Endothelial cell of umbilical vein (primary cell): ENCODE data around the gene UBE2Q2.

Source experiments
- EZH2 ChIP-seq: IDR thresholded peaks from 2 replicates; pipeline ENCODE4 v1.6.1; 2012; ENCODE audit warnings: borderline replicate concordance, low read depth, mild to moderate bottlenecking, moderate library complexity, low read length, inconsistent platforms; ENCODE audit not compliant: severe bottlenecking
- FOS ChIP-seq: IDR thresholded peaks from 2 replicates; pipeline ENCODE4 v1.6.1; 2011; ENCODE audit warnings: mild to moderate bottlenecking, low read length, moderate library complexity, borderline replicate concordance; ENCODE audit not compliant: insufficient read depth
- JUN ChIP-seq: IDR thresholded peaks from 2 replicates; pipeline ENCODE4 v1.6.1; 2011; ENCODE audit warnings: borderline replicate concordance, low read depth; ENCODE audit not compliant: insufficient read length, insufficient read depth
- MYC ChIP-seq: IDR thresholded peaks from one replicate; pipeline ENCODE4 v1.6.1; 2011; ENCODE audit warnings: mild to moderate bottlenecking, low read depth, low read length
- POLR2A ChIP-seq: IDR thresholded peaks from 2 replicates; pipeline ENCODE4 v1.6.1; 2012; ENCODE audit warnings: low read depth, mild to moderate bottlenecking, control low read depth, low read length
- POLR2AphosphoS5 ChIP-seq: IDR thresholded peaks from 2 replicates; pipeline ENCODE4 v1.6.1; 2012; ENCODE audit warnings: low read depth, mild to moderate bottlenecking, control low read depth, low read length, moderate library complexity; ENCODE audit not compliant: insufficient read depth
- TF ChIP-seq, protein P1 (sequence below), 2 donors: IDR thresholded peaks; 1 replicate in 1 of 2; 2 replicates in 1 of 2; pipeline ENCODE4 v1.5.1; 2011; ENCODE audit warnings: low read length in 2 of 2, mild to moderate bottlenecking in 2 of 2, moderate library complexity in 2 of 2, control low read depth in 1 of 2, inconsistent platforms in 1 of 2, low read depth in 1 of 2; ENCODE audit not compliant: insufficient read depth in 1 of 2; ENCODE audit errors: extremely low read depth in 1 of 2

DNA sequence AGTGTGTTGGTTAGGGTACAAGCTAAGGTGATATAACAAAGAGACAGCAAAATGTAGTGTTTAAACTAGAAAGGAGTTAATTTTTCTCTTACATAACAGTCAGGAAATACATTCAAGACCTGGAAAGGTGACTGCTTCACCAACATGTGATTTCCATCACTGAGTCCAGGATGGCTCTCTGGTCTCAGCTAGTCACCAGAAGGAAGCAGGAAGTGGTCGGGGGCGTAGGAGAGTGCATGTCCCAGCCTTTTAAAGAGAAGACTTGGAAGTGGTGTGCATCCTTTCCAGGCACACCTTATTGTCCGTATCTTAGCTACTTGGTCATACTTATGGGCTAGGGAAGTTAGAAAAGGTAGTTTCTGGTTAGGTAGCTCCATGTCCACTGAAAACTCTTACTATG is 11.1 kb upstream of the UBE2Q2 start:
- TF ChIP-seq POLR2AphosphoS5 (no peak), POLR2A (no peak), MYC (no peak), EZH2 (no peak), JUN (no peak), FOS (no peak)
- TF ChIP-seq, protein P1, sequence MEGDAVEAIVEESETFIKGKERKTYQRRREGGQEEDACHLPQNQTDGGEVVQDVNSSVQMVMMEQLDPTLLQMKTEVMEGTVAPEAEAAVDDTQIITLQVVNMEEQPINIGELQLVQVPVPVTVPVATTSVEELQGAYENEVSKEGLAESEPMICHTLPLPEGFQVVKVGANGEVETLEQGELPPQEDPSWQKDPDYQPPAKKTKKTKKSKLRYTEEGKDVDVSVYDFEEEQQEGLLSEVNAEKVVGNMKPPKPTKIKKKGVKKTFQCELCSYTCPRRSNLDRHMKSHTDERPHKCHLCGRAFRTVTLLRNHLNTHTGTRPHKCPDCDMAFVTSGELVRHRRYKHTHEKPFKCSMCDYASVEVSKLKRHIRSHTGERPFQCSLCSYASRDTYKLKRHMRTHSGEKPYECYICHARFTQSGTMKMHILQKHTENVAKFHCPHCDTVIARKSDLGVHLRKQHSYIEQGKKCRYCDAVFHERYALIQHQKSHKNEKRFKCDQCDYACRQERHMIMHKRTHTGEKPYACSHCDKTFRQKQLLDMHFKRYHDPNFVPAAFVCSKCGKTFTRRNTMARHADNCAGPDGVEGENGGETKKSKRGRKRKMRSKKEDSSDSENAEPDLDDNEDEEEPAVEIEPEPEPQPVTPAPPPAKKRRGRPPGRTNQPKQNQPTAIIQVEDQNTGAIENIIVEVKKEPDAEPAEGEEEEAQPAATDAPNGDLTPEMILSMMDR (IDR thresholded peaks at IDR 0.05; ENCODE audit: extremely low read depth in 1 of 2, insufficient read depth in 1 of 2, low read depth in 1 of 2, low read length in 2 of 2) = no peak
